ENCODE data around the gene SHISA6.

GRCh38 chr17:11388054-11388453 is 147.0 kb downstream of the SHISA6 start:
- TF ChIP-seq RAD21 (IDR thresholded peaks at IDR 0.05; ENCODE audit: low read length) (no peak), MXI1 (IDR thresholded peaks at IDR 0.05; ENCODE audit: low read depth, low read length) (no peak)

Data from SK-N-SH (cell line).